M059J (cell line): ENCODE data around the gene CYP2F1. TPM values are rescaled to one million over a fixed set of nuclear protein-coding genes. Genes with fewer than 3 reads are reported as not detected.
"Not testable (repeated sequence)": the region's sequence is repeated elsewhere in the genome, so short reads cannot be mapped to it uniquely, and the experiment has no call there.

Experiments used
- DNase-seq: peaks from one replicate; pipeline ENCODE4 v3.0.0-alpha.2; 2012; ENCODE audit warnings: low read depth
- total RNA-seq: library from RNA; depleted of rRNA; stranded (reverse); fragments of >200 nt; shearing (Covaris generic); gene quantifications from 2 replicates; pipeline ENCODE4 v1.2.3, GENCODE V29; 2014

CYP2F1 gene
- total RNA-seq, 1 experiment from 2014 or later: not detected

GRCh38 chr19:41127362-41127761 is 13.1 kb downstream of the CYP2F1 start:
- not testable (repeated sequence) for DNase-seq

GRCh38 chr19:41127801-41128300 is 13.6 kb downstream of the CYP2F1 start:
- DNase-seq: peak; percentile 41

DNA sequence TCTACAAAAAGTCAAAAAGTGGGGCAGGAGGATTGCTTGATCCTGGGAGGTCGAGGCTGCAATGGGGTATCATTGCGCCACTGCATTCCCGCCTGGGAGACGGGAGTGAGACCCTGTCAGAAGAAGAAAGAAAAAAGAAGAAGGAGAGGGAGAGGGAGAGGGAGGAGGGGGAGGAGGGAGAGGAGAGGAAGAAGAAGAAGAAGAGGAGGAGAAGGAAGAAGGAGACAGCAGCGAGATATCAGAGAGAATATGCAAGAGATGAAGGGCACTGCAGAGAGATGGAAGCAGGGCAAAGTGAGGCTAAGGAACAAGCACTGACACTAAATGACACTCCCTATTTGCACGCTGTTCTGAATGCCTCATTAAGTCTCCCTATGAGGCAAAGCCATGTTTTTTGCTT is 14.5 kb downstream of the CYP2F1 start:
- no peak for DNase-seq

- DNase-seq: no peak
These were observed 17.0 kb downstream of the CYP2F1 start for GRCh38 chr19:41131186-41131585.

DNA sequence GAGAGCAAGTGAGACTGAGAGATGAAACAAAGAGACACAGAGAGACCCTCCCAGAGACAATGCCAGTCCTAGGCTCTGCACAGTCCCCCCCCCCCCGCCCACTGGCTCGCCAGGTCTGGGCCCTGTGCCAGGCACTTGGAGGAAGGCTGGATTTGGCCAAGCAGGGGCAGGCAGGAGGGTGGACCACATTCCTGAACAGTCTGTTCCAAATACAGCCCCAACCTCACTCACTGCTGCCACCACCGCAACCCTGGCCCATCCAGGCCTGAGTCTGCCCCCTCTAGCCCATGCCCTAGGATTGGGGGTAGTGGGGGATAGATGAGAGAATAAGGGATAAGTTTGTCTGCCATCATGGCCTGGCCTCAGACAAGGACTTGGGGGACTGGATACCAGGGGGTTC is 19.0 kb downstream of the CYP2F1 start:
- DNase-seq: no peak

DNA sequence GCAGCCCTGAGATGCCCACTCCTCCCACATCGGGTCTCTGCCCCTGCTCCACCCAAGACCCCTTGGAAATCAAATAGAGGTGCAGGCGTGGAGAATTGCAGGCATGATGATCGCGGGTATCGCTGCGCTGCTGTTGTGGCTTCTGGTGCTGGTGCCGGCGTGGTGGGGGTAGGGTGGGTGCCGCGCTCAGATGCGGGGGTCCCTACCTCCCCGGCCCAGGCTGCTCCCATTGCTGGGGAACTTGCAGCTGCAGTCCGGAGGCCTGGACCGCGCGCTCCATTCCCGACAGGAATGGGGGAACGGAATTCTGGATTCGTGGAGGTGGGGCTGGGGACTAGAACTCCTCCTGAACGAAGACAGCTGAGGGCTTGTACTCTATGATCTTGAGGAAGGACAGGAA is 20.4 kb downstream of the CYP2F1 start:
- no peak for DNase-seq

DNA sequence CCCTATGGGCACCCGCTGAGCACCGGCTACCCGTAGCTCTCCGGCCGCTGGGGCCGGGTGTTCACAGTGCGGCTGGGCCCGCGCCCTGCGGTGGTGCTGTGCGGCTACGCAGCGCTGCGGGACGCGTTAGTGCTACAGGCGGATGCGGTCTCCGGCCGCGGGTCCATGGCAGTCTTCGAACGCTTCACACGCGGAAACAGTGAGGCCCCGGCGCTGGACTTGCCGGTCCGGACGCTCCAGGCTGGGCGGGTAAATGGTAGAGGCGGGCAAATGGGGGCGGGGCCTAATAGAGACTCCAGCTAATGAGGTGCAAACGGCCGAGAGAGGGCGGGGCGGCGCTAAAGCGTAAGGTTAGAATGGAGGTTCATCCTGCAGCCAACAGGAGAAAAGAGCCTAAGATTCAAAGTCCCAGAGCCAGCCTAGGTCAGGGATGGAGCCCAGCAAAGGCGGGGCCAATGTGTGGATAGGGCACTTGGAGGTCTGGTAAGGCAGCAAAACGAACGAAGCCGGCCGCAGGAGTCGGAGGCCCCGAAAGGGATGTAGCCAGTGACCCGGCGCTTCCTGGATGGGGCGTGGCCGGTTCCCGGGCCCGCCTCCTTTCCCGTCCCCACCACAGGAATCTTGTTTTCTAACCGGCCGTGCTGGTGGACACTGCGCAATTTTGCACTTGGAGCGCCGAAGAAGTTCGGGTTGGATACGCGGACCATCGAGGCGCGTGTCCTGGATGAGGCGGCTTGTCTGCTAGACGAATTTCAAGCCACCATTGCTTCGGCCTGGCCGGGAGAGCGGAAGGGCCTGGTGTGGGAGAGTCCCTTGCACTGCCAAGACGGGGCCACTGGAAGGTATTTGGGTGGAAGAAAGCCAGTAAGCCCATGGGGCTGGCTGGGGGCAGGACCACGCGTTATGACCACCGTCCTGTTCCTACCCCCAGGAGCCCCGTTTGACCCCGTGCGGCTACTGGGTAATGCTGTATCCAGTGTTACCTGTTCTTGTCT is 21.5 kb downstream of the CYP2F1 start:
- DNase-seq: not testable (repeated sequence)

- DNase-seq: no peak
These were observed 22.6 kb downstream of the CYP2F1 start for GRCh38 chr19:41136636-41137455.

GRCh38 chr19:41144403-41144802 is 30.2 kb downstream of the CYP2F1 start:
- DNase-seq: peak; percentile 68

GRCh38 chr19:41149831-41150230 is 35.6 kb downstream of the CYP2F1 start:
- peak; percentile 38 for DNase-seq

DNA sequence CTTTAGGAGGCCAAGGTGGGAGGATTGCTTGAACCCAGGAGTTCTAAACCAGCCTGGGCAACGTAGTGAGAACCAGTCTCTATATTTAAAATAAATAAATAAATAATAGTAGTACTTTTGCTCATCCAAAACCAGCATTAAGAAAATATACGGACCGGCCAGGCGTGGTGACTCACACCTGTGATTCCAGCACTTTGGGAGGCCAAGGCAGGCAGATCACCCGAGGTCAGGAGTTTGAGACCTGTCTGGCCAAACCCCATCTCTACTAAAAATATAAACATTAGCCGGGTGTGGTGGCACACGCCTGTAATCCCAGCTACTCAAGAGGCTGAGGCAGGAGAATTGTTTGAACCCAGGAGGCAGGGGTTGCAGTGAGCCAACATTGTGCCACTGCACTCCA is 36.8 kb downstream of the CYP2F1 start:
- not testable (repeated sequence) for DNase-seq

DNA sequence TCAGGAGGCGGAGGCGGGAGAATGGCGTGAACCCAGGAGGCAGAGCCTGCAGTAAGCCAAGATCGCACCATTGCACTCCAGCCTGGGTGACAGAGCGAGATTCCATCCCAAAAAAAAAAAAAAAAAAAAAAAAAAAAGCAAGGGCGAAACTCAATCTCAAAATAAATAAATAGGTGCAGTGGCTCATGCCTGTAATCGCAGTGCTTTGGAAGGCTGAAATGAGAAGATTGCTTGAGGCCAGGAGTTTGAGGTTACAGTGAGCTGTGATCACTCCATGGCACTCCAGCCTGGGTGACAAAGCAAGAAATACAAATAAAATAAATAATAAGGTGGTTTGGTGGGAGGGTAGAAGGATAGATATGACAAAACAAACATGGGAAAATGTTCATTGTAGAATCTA is 39.8 kb downstream of the CYP2F1 start:
- DNase-seq: no peak

DNA sequence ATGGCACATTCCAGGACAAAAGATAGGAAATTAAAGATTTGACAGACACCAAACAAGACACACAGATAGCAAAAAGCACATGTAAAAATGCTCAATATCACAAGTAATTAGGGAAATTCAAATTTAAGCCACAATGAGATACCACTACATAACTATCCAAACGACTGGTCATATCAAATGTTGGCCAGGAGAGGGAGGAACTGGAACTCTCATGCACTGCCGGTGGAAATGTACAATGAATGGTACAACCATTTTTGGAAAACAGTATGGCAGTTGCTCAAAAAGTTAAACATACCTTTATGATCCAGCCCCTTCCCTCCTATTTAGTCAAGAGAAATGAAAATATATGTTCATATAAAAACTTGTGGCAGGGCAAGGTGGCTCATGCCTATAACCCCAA is 42.0 kb downstream of the CYP2F1 start:
- DNase-seq: no peak

- no peak for DNase-seq
These were observed 45.6 kb downstream of the CYP2F1 start for GRCh38 chr19:41159881-41160280.

- no peak for DNase-seq
These were observed 47.7 kb downstream of the CYP2F1 start for GRCh38 chr19:41161903-41162302.

DNA sequence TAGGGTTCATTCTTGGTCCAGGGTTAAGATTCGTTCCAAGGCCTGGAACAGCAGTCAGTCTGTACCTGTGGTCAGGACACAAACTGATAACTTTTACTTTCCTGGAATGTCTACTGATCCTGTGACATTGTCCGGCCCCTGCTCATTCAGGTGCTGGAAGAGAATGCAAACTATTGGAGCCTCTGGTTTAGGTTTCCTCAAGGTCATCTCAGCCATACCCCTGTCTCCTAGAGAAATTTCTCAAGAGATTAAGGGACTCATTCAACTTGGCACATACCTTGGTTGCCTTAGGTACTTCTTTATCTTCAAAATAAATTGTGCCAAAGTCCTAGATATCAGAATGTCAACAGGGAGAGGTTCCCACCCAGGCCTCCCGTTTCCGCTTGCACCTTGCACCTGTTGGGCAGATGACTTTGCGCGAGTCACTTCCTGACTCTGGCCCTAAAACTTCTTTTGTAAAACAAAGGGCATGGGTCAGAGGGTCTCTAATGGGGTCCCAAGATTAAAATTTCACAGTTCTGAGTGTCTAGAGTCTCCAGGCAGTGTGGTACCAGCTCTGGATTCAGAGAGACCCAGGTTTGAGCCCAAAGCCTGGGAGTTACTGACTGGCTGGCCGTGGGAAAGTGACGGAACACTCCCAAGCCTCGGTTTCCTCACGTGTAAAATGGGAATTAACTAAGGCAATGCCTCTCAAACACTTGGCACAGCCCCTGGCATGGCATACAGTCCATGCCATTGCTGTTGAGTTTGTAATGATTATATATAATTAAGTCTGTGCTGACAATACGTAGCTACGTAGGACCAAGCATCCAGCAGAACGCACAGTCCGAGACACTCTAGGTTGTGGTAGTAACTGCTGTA is 52.9 kb downstream of the CYP2F1 start:
- no peak for DNase-seq

GRCh38 chr19:41172297-41173164 is 58.3 kb downstream of the CYP2F1 start:
- DNase-seq: no peak

DNA sequence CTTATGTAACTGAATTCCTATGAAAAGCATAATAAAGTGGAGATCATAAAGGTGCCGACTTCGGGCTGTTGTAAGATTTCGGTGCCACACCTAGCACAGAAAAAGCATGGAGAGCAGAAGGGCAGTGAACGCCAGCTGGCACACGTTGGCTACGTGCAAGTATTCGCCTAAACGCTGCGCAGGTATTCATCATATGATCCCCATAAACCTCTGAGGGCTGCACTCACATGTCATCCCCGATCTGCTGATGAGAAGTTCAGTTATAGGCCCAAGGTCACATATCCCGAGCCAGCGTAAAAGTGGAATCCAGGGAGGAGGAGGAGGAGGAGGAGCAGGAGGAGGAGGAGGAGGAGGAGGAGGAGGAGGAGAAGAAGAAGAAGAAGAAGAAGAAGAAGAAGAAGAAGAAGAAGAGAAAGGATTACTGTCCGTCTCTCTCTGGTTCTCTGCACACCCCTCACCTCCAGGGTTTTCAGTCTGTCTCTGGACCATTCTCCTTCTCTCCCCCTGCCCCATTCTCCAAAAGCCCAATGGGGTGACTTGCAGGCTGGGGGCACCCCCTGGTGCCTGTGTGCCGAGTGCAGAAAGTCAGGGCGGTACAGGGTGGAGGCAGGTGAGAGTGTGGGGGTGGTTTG is 60.2 kb downstream of the CYP2F1 start:
- no peak for DNase-seq

- DNase-seq: peak; percentile 93
These were observed 61.9 kb downstream of the CYP2F1 start for GRCh38 chr19:41175801-41176777.
